ENCODE results near the gene ECSIT. TPM values are rescaled to one million over a fixed set of nuclear protein-coding genes. Genes with fewer than 3 reads are reported as not detected.

Gene ECSIT
- polyA plus RNA-seq, 1 donor (not counting 4 experiments of a cell fraction or from before 2014, with no cell fraction given) = 16.0 TPM

GRCh38 chr19:11563532-11563931, 34.6 kb upstream of the ECSIT start:
- Histone ChIP-seq H3K27me3 (ENCODE audit: control insufficient read depth, extremely low read depth, insufficient read depth, low read length) (no peaks in the 10 kb centered on the region), H3K9ac (ENCODE audit: control insufficient read depth, extremely low read depth, insufficient read depth, low read length) (no peak overlapping the region), H3K79me2 (ENCODE audit: control insufficient read depth, insufficient read depth, low read length) (peaks cover 5% of the 10 kb centered on the region), H3K9me3 (ENCODE audit: control insufficient read depth, low read depth, low read length) (no peaks in the 10 kb centered on the region), H2AFZ (ENCODE audit: control insufficient read depth, low read length) (no peak overlapping the region), H3K4me2 (ENCODE audit: control insufficient read depth, extremely low read depth, insufficient read depth, low read depth, low read length) (no peak overlapping the region), H3K36me3 (ENCODE audit: control insufficient read depth in 2 of 2, extremely low read depth in 1 of 2, insufficient read depth in 2 of 2, low read length in 2 of 2) (no peaks in the 10 kb centered on the region), H3K9me1 (ENCODE audit: control insufficient read depth, extremely low read depth, insufficient read depth, low read length) (no peaks in the 10 kb centered on the region), H3K27ac (ENCODE audit: control insufficient read depth, insufficient read depth, low read length) (no peak overlapping the region), H3K4me1 (ENCODE audit: control insufficient read depth, extremely low read depth, insufficient read depth, low read length) (peaks cover 3% of the 10 kb centered on the region), H4K20me1 (ENCODE audit: control insufficient read depth, extremely low read depth, insufficient read depth, low read length) (no peaks in the 10 kb centered on the region), H3K4me3 (ENCODE audit: control insufficient read depth in 2 of 3, extremely low read depth in 1 of 3, insufficient read depth in 2 of 3, low read depth in 1 of 3, low read length in 3 of 3) (no peak overlapping the region)
- FAIRE-seq (no peak), DNase-seq (ENCODE audit: low read depth, low spot score) (no peak)
- dilution Hi-C loops (cut with MboI; ENCODE audit: extremely low pct_ligation_motif_present, low sequenced_read_pairs) = no loop called here
- no peak for TF ChIP-seq EZH2 (IDR thresholded peaks at IDR 0.05; ENCODE audit: low read length)

DNA sequence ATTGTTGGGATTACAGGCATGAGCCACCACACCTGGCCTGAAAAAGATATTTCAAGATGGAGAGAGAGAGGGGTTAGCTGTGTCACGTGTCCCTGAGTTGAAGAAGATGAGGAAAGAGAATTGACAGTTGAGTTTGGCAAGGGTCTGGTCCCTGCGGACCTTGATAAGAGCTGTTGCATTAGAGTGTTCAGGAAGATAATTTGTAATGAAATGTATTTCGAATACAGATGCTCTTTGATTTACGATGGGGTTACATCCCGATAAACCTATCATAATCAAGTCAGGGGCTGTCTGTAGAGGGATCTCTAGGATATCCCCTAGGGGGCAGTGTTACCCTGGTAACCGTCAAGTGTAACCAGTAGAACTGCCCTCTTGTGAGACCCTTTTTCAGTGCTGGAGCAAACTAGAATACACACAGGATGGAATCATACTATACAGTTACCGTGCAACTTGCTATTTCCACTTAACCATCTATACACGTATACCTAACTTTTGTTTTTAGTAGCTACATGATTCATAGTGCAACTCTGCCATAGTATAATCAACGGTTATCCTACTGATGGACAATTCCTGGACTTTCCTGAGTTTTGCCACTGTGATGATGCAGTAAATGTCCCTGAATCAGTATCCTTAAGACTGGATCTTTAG, 31.6 kb upstream of the ECSIT start:
- TF ChIP-seq EZH2 (IDR thresholded peaks at IDR 0.05; ENCODE audit: low read length) = no peak
- peak; percentile 63 to 74 (median 63) for TF ChIP-seq CTCF (optimal IDR thresholded peaks at IDR 0.05 in 1 of 3, IDR thresholded peaks at IDR 0.05 in 1 of 3, conservative IDR thresholded peaks at IDR 0.05 in 1 of 3; ENCODE audit: extremely low read depth in 1 of 3, insufficient read depth in 2 of 3, low read length in 3 of 3)
- no peaks in the 10 kb centered on the region for H3K9me3 ChIP-seq (ENCODE audit: control insufficient read depth, low read depth, low read length)
- H3K9me1 ChIP-seq (ENCODE audit: control insufficient read depth, extremely low read depth, insufficient read depth, low read length) = peaks cover 4% of the 10 kb centered on the region
- H3K4me3 ChIP-seq (ENCODE audit: control insufficient read depth in 2 of 3, extremely low read depth in 1 of 3, insufficient read depth in 2 of 3, low read depth in 1 of 3, low read length in 3 of 3) = no peak overlapping the region
- peaks cover 4% of the 10 kb centered on the region for H4K20me1 ChIP-seq (ENCODE audit: control insufficient read depth, extremely low read depth, insufficient read depth, low read length)
- FAIRE-seq (no peak), DNase-seq (ENCODE audit: low read depth, low spot score) (no peak)
- H3K9ac ChIP-seq (ENCODE audit: control insufficient read depth, extremely low read depth, insufficient read depth, low read length) = no peak overlapping the region
- H3K79me2 ChIP-seq (ENCODE audit: control insufficient read depth, insufficient read depth, low read length) = peaks cover 33% of the 10 kb centered on the region
- H3K27ac ChIP-seq (ENCODE audit: control insufficient read depth, insufficient read depth, low read length) = no peak overlapping the region
- no peak overlapping the region for H2AFZ ChIP-seq (ENCODE audit: control insufficient read depth, low read length)
- peaks cover 4 to 8% of the 10 kb centered on the region in 2 experiments for H3K36me3 ChIP-seq (ENCODE audit: control insufficient read depth in 2 of 2, extremely low read depth in 1 of 2, insufficient read depth in 2 of 2, low read length in 2 of 2)
- H3K4me2 ChIP-seq (ENCODE audit: control insufficient read depth, extremely low read depth, insufficient read depth, low read depth, low read length) = peak overlapping the region; percentile 42
- H3K27me3 ChIP-seq (ENCODE audit: control insufficient read depth, extremely low read depth, insufficient read depth, low read length) = no peaks in the 10 kb centered on the region
- H3K4me1 ChIP-seq (ENCODE audit: control insufficient read depth, extremely low read depth, insufficient read depth, low read length) = peaks cover 12% of the 10 kb centered on the region
- dilution Hi-C loops (cut with MboI; ENCODE audit: extremely low pct_ligation_motif_present, low sequenced_read_pairs) = no loop called here

Data from keratinocyte (primary cell).